ENCODE data around the gene PIH1D1. TPM values are rescaled to one million over a fixed set of nuclear protein-coding genes. Genes with fewer than 3 reads are reported as not detected.

The PIH1D1 gene
- total and polyA plus RNA-seq, 2 donors (not counting 3 experiments of a cell fraction or from before 2014, with no cell fraction given), result 83.2 to 86.9 TPM

- no peak overlapping the region for H3K27ac ChIP-seq (ENCODE audit: insufficient read depth, low read depth, low read length)
- no peak overlapping the region for H3K4me3 ChIP-seq (replicated peaks in 1 of 3; ENCODE audit: insufficient read depth in 1 of 3, low read depth in 1 of 3, low read length in 3 of 3)
- intact Hi-C loops (cut with micrococcal nuclease) (no loop called here), dilution Hi-C loops (cut with MboI; ENCODE audit: extremely low pct_ligation_motif_present, low sequenced_read_pairs) (no loop called here)
- FAIRE-seq, result no peak
- H3K9me1 ChIP-seq (replicated peaks; ENCODE audit: control insufficient read depth, extremely low read depth, insufficient read depth, low read length), result no peaks in the 10 kb centered on the region
- H3K9me3 ChIP-seq (replicated peaks; ENCODE audit: control insufficient read depth, insufficient read depth, low read length), result no peaks in the 10 kb centered on the region
- ChIA-PET POLR2A (no interaction called here), CTCF (interaction anchor here (0.9 to 1.5 kb wide), 4 partner anchors 12 to 112 kb away, joined by 3 to 4 read pairs (median 3); partner anchors contain the start of gene DKKL1)
- no peak overlapping the region for H3K4me2 ChIP-seq (ENCODE audit: insufficient read depth, low read length)
- peaks cover 58 to 69% of the 10 kb centered on the region in 2 experiments for H3K27me3 ChIP-seq (ENCODE audit: control insufficient read depth in 2 of 2, insufficient read depth in 2 of 2, low read length in 2 of 2)
- TF ChIP-seq POLR2AphosphoS5 (IDR thresholded peaks at IDR 0.05; ENCODE audit: insufficient read depth, low read depth, low read length), result no peak
- TF ChIP-seq, protein P1, sequence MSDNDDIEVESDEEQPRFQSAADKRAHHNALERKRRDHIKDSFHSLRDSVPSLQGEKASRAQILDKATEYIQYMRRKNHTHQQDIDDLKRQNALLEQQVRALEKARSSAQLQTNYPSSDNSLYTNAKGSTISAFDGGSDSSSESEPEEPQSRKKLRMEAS (IDR thresholded peaks at IDR 0.05; ENCODE audit: insufficient read depth, insufficient read length), result no peak
- TF ChIP-seq POLR2A (IDR thresholded peaks at IDR 0.05; ENCODE audit: low read depth, low read length), result no peak
- no peak for TF ChIP-seq GATA2 (IDR thresholded peaks at IDR 0.05; ENCODE audit: insufficient read depth, insufficient read length, low read depth, low read length)
- no peak for TF ChIP-seq JUN (IDR thresholded peaks at IDR 0.05; ENCODE audit: borderline replicate concordance, insufficient read depth, insufficient read length, low read depth)
- no peak for TF ChIP-seq FOS (IDR thresholded peaks at IDR 0.05; ENCODE audit: borderline replicate concordance, insufficient read depth, low read length)
- TF ChIP-seq EZH2 (IDR thresholded peaks at IDR 0.05; ENCODE audit: borderline replicate concordance, low read depth, low read length, severe bottlenecking), result no peak
- peaks cover 3% of the 10 kb centered on the region for H3K4me1 ChIP-seq (ENCODE audit: control insufficient read depth, extremely low read depth, insufficient read depth, low read length)
- no peak overlapping the region for H2AFZ ChIP-seq (ENCODE audit: low read depth, low read length)
- H4K20me1 ChIP-seq (replicated peaks; ENCODE audit: control insufficient read depth, extremely low read depth, insufficient read depth, low read length), result no peaks in the 10 kb centered on the region
- BruUV-seq (replicated peaks), result no TSS peak
- H3K79me2 ChIP-seq (ENCODE audit: control insufficient read depth, insufficient read depth, low read length), result no peaks in the 10 kb centered on the region
- H3K36me3 ChIP-seq (ENCODE audit: control insufficient read depth in 2 of 2, extremely low read depth in 1 of 2, insufficient read depth in 2 of 2, low read length in 2 of 2), result no peaks in the 10 kb centered on the region
- DNase-seq (ENCODE audit: low read depth, low spot score), result no peak
- H3K9ac ChIP-seq (replicated peaks; ENCODE audit: extremely low read depth, insufficient read depth, low read length), result no peak overlapping the region
Measured at GRCh38 chr19:49439836-49440235, 11.8 kb downstream of the PIH1D1 start.

- H4K20me1 ChIP-seq (replicated peaks; ENCODE audit: control insufficient read depth, extremely low read depth, insufficient read depth, low read length), result no peaks in the 10 kb centered on the region
- H3K4me3 ChIP-seq (replicated peaks in 1 of 3; ENCODE audit: insufficient read depth in 1 of 3, low read depth in 1 of 3, low read length in 3 of 3), result no peak overlapping the region
- peaks cover 69 to 79% of the 10 kb centered on the region in 2 experiments for H3K27me3 ChIP-seq (ENCODE audit: control insufficient read depth in 2 of 2, insufficient read depth in 2 of 2, low read length in 2 of 2)
- no peaks in the 10 kb centered on the region for H3K9me3 ChIP-seq (replicated peaks; ENCODE audit: control insufficient read depth, insufficient read depth, low read length)
- DNase-seq (ENCODE audit: low read depth, low spot score) (no peak), FAIRE-seq (no peak)
- ChIA-PET CTCF (no interaction called here), POLR2A (no interaction called here)
- intact Hi-C loops (cut with micrococcal nuclease) (no loop called here), dilution Hi-C loops (cut with MboI; ENCODE audit: extremely low pct_ligation_motif_present, low sequenced_read_pairs) (no loop called here)
- no peaks in the 10 kb centered on the region for H3K9me1 ChIP-seq (replicated peaks; ENCODE audit: control insufficient read depth, extremely low read depth, insufficient read depth, low read length)
- H3K9ac ChIP-seq (replicated peaks; ENCODE audit: extremely low read depth, insufficient read depth, low read length), result no peak overlapping the region
- BruUV-seq (replicated peaks), result no TSS peak
- peaks cover 3% of the 10 kb centered on the region for H3K4me1 ChIP-seq (ENCODE audit: control insufficient read depth, extremely low read depth, insufficient read depth, low read length)
- H3K36me3 ChIP-seq (ENCODE audit: control insufficient read depth in 2 of 2, extremely low read depth in 1 of 2, insufficient read depth in 2 of 2, low read length in 2 of 2), result no peaks in the 10 kb centered on the region
- H3K79me2 ChIP-seq (ENCODE audit: control insufficient read depth, insufficient read depth, low read length), result no peaks in the 10 kb centered on the region
- no peak overlapping the region for H3K27ac ChIP-seq (ENCODE audit: insufficient read depth, low read depth, low read length)
- no peak for TF ChIP-seq FOS (IDR thresholded peaks at IDR 0.05; ENCODE audit: borderline replicate concordance, insufficient read depth, low read length)
- no peak for TF ChIP-seq POLR2AphosphoS5 (IDR thresholded peaks at IDR 0.05; ENCODE audit: insufficient read depth, low read depth, low read length)
- TF ChIP-seq CTCF (IDR thresholded peaks at IDR 0.05; ENCODE audit: extremely low read depth in 1 of 2, insufficient read depth in 1 of 2, low read depth in 1 of 2, low read length in 2 of 2), result no peak
- TF ChIP-seq GATA2 (IDR thresholded peaks at IDR 0.05; ENCODE audit: insufficient read depth, insufficient read length, low read depth, low read length), result no peak
- TF ChIP-seq EZH2 (IDR thresholded peaks at IDR 0.05; ENCODE audit: borderline replicate concordance, low read depth, low read length, severe bottlenecking), result no peak
- TF ChIP-seq POLR2A (IDR thresholded peaks at IDR 0.05; ENCODE audit: low read depth, low read length), result no peak
- no peak for TF ChIP-seq MYC (IDR thresholded peaks at IDR 0.05; ENCODE audit: low read depth, low read length)
- no peak for TF ChIP-seq JUN (IDR thresholded peaks at IDR 0.05; ENCODE audit: borderline replicate concordance, insufficient read depth, insufficient read length, low read depth)
- TF ChIP-seq, protein P1 (IDR thresholded peaks at IDR 0.05; ENCODE audit: insufficient read depth, insufficient read length), result no peak
- H2AFZ ChIP-seq (ENCODE audit: low read depth, low read length), result no peak overlapping the region
- no peak overlapping the region for H3K4me2 ChIP-seq (ENCODE audit: insufficient read depth, low read length)
Measured at GRCh38 chr19:49438261-49438660, 13.4 kb downstream of the PIH1D1 start.

Data from endothelial cell of umbilical vein (primary cell).